ENCODE data around the gene MAST3.

MAST3 gene

DNA sequence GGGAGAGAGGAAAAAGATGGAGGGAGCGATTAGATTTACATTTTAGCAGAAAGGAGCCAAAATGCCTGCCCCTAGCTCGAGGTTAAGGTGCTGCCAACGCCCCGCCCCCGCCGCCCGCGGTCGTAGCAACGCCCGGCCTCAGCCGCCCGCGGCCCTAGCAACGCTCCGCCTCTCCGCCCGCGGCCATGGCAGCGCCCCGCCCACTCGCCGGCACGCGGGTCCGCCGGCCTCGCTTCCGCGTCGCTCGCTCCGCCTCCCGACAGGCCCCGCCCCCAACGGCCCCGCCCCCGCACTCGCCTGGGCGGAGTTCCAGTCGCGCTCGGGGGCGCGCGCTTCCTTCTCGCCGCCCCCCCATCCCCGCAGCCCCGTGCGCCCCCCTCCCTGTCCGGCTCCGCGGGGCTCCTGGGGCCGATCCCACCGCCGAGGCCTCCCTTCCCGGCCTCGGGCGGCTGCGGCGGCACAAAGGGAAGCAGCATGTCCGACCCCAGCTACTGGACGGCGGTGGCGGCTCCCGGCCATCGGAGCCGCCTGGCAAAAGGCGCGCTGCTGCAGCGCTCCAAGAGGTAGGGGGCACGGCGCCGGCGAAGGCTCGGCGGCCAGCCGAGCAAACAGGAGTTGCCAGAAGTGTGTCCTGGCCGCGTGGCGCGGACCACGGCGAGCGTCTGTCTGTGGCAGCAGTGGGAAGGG lies 20.3 kb downstream of the MAST3 start:
- peak overlapping the region; percentile 58 for H3K4me3 ChIP-seq (ENCODE audit: low read depth, low read length)
- TF ChIP-seq, protein P1, sequence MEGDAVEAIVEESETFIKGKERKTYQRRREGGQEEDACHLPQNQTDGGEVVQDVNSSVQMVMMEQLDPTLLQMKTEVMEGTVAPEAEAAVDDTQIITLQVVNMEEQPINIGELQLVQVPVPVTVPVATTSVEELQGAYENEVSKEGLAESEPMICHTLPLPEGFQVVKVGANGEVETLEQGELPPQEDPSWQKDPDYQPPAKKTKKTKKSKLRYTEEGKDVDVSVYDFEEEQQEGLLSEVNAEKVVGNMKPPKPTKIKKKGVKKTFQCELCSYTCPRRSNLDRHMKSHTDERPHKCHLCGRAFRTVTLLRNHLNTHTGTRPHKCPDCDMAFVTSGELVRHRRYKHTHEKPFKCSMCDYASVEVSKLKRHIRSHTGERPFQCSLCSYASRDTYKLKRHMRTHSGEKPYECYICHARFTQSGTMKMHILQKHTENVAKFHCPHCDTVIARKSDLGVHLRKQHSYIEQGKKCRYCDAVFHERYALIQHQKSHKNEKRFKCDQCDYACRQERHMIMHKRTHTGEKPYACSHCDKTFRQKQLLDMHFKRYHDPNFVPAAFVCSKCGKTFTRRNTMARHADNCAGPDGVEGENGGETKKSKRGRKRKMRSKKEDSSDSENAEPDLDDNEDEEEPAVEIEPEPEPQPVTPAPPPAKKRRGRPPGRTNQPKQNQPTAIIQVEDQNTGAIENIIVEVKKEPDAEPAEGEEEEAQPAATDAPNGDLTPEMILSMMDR (IDR thresholded peaks at IDR 0.05; ENCODE audit: insufficient read depth, low read depth, low read length, missing control alignments): peak; percentile 4
- DNase-seq (ENCODE audit: low read depth): peak; percentile 95

DNA sequence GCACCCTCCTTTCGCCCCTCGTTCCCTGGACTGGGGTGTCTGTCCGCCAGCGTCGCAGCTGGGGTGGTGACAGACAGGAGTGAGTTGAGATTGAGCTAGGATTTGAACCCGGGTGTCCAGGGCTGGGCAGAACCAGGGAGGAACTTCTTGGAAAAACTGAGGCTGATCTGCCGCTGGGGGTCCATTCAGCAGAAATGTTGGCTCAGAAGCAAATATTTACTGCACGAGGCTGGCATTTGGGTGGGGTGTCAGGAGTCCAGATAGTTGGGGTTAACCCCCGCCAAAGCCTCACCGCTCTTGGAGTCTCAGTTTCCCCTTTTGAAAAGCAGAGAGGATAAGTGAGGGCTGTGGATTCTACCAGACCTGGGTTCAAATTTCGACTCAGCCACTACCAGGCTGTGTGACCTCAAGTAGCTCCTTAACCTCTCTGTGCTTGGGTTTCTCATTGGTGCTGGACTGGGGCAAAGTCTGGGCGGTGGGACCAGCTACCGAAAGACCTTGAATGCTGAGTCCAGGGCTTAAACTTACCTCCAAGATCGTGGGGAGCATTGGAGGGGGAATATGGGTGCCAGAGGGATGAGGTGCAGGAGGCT lies 20.9 kb downstream of the MAST3 start:
- H3K4me3 ChIP-seq (ENCODE audit: low read depth, low read length): peak overlapping the region; percentile 58
- TF ChIP-seq, protein P1 (IDR thresholded peaks at IDR 0.05; ENCODE audit: insufficient read depth, low read depth, low read length, missing control alignments): no peak
- no peak for DNase-seq (ENCODE audit: low read depth)

DNA sequence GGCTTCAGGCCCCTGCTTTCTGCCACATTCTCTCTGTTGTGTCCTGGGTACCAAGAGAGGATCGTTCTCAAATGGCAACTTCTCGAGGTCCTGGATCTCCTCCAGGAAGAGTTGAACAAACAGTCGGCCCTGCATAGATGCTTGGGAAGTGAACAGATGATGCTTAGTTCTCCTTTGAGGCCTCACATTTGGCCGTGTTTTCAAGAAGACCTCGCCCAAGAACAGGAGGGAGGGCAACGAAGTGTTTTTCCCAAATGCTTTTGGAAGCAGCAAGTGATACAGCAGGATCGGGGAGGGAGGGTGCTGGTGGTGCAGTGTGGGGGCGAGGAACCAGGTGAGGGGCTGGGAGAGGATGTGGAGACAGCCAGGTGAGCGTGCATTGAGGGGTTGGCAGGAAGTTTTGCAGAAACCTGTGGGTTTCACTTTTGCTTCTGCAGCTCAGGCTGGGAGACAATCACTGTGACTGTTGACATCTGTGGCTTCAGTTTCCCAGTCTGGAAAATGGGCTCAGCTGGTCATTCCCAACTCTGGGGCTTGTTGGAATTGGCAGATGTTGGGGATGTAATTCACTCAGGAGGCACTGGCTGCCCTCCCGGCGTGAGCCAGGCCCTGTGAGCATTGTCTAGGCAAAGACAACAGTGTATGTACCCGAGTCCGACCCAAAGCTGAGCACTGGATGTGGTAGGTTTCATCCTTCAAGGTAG lies 21.6 kb downstream of the MAST3 start:
- H3K4me3 ChIP-seq (ENCODE audit: low read depth, low read length): peak overlapping the region; percentile 58
- peak; percentile 61 for DNase-seq (ENCODE audit: low read depth)

DNA sequence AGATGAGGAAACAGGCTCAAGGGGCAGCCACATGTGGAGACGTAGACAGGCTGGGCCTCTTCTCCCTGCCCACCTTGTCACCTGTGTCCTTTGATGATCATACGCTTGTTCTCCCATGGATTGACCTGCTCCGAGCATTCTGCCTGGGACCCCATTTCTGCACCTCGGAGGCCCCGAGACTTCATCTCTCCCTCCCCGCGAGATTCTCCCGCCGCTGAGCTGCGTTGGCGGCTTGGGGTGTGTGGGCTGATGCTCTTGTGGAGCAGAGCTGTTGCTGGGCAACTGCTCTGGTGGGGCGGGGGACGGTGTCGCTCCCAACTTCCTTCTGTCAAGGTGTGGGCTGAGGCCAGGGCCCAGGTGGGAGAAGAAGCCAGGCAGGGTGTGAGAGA lies 22.1 kb downstream of the MAST3 start:
- TF ChIP-seq, protein P1 (IDR thresholded peaks at IDR 0.05; ENCODE audit: insufficient read depth, low read depth, low read length, missing control alignments): no peak
- peak overlapping the region; percentile 58 for H3K4me3 ChIP-seq (ENCODE audit: low read depth, low read length)
- DNase-seq (ENCODE audit: low read depth): no peak

More for the DNA sequence above, 21.6 kb downstream of the MAST3 start:
- TF ChIP-seq, protein P1 (IDR thresholded peaks at IDR 0.05; ENCODE audit: insufficient read depth, low read depth, low read length, missing control alignments): no peak

DNA sequence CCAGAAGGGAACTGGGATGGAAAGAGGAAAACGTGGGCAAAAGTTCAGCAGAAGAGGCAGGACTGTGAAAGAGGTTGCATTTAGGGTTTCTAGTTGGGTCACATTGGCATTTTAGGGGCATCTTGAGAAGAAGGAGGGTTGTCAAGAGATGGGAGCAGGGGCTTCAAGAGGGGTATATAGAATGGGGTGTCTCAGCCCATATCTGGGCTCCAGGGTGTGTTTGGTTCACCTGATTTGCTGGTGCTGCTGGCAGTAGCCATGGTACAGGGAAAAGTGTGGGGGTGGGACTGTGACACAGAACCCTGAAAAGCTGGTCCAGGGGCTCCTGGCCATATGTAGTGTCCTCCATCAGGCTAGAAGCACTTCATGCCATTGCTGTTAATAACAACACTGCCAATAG lies 22.5 kb downstream of the MAST3 start:
- TF ChIP-seq, protein P1 (IDR thresholded peaks at IDR 0.05; ENCODE audit: insufficient read depth, low read depth, low read length, missing control alignments): no peak

DNA sequence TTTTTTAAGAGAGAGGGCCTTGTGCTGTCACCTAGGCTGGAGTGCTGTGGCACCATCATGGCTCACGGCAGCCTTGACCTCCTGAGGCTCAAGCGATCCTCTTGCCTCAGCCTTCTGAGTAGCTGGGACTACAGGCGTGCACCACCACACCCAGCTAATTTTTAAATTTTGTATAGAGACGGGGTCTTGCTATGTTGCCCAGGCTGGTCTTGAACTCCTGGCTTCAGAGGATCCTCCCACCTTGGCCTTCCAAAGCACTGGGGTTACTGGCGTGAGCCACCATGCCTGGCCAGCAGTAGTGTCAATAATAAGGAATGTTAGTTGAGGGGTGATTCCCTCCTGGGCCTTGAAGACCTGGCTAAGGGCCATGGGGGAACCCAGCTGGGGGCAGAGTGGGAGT lies 23.6 kb downstream of the MAST3 start:
- DNase-seq (ENCODE audit: low read depth): no peak
- TF ChIP-seq, protein P1 (IDR thresholded peaks at IDR 0.05; ENCODE audit: insufficient read depth, low read depth, low read length, missing control alignments): no peak
- no peak overlapping the region for H3K4me3 ChIP-seq (ENCODE audit: low read depth, low read length)

More for the DNA sequence above, 22.5 kb downstream of the MAST3 start:
- no peak for DNase-seq (ENCODE audit: low read depth)
- H3K4me3 ChIP-seq (ENCODE audit: low read depth, low read length): no peak overlapping the region

All from GM12865 (cell line).